Bronchial epithelial cell (primary cell): Measurements from ENCODE around the gene RBM25. TPM values are rescaled to one million over a fixed set of nuclear protein-coding genes. Genes with fewer than 3 reads are reported as not detected.

ENCODE experiments used
- DNase-seq: peaks from one replicate; pipeline ENCODE4 v3.0.0-alpha.2; 2010; ENCODE audit warnings: low read depth
- FAIRE-seq: peaks from 2 replicates; lab custom pipeline; 2011; peaks lifted over from hg19 to GRCh38; lab: Jason Lieb, UNC
- H3K27me3 ChIP-seq: 2 replicates; pipeline ENCODE4 v1.5.1; 2011; ENCODE audit warnings: low read length; ENCODE audit not compliant: control insufficient read depth, insufficient read depth
- H3K36me3 ChIP-seq: 2 replicates; pipeline ENCODE4 v1.5.1; 2011; ENCODE audit warnings: low read length; ENCODE audit not compliant: control insufficient read depth, insufficient read depth
- H3K4me3 ChIP-seq: 2 replicates; pipeline ENCODE4 v1.5.1; 2011; ENCODE audit warnings: mild to moderate bottlenecking, low read depth, low read length, control low read depth
- CTCF ChIP-seq: IDR thresholded peaks from 2 replicates; pipeline ENCODE4 v1.5.1; 2011; ENCODE audit warnings: mild to moderate bottlenecking, moderate library complexity, low read length, control low read depth, inconsistent platforms; ENCODE audit not compliant: insufficient read depth, severe bottlenecking
- total RNA-seq: library from RNA; depleted of rRNA; stranded (reverse); fragments of >200 nt; gene quantifications from 2 replicates; pipeline ENCODE4 v1.2.1, GENCODE V29; 2014

Gene RBM25
- total RNA-seq, 1 donor from 2014 or later, result 20.5 TPM

GRCh38 chr14:73145371-73145770 lies 87.0 kb downstream of the RBM25 start:
- Histone ChIP-seq H3K4me3 (no peak overlapping the region), H3K36me3 (peaks cover 12% of the 10 kb centered on the region), H3K27me3 (no peaks in the 10 kb centered on the region)
- FAIRE-seq, result no peak
- no peak for TF ChIP-seq CTCF
- DNase-seq, result no peak

- no peak for TF ChIP-seq CTCF
- FAIRE-seq (no peak), DNase-seq (no peak)
- H3K27me3 ChIP-seq, result no peaks in the 10 kb centered on the region
- H3K4me3 ChIP-seq, result no peak overlapping the region
- peaks cover 10% of the 10 kb centered on the region for H3K36me3 ChIP-seq
Measured at GRCh38 chr14:73146111-73146510, 87.8 kb downstream of the RBM25 start.

- Histone ChIP-seq H3K4me3 (no peak overlapping the region), H3K27me3 (no peaks in the 10 kb centered on the region), H3K36me3 (peaks cover 10% of the 10 kb centered on the region)
- no peak for TF ChIP-seq CTCF
- DNase-seq, result no peak
- no peak for FAIRE-seq
Measured at GRCh38 chr14:73149753-73150152, 91.4 kb downstream of the RBM25 start.

- no peak overlapping the region for H3K4me3 ChIP-seq
- DNase-seq (no peak), FAIRE-seq (no peak)
- H3K27me3 ChIP-seq, result no peaks in the 10 kb centered on the region
- peaks cover 10% of the 10 kb centered on the region for H3K36me3 ChIP-seq
- TF ChIP-seq CTCF, result no peak
Measured at GRCh38 chr14:73153272-73153671, 94.9 kb downstream of the RBM25 start.

GRCh38 chr14:73162251-73162650 lies 103.9 kb downstream of the RBM25 start:
- Histone ChIP-seq H3K36me3 (peaks cover 10% of the 10 kb centered on the region), H3K27me3 (no peaks in the 10 kb centered on the region), H3K4me3 (no peak overlapping the region)
- DNase-seq, result no peak
- TF ChIP-seq CTCF, result no peak
- FAIRE-seq, result no peak

GRCh38 chr14:73166399-73166798 lies 108.1 kb downstream of the RBM25 start:
- Histone ChIP-seq H3K36me3 (peaks cover 21% of the 10 kb centered on the region), H3K27me3 (no peaks in the 10 kb centered on the region), H3K4me3 (no peak overlapping the region)
- FAIRE-seq (no peak), DNase-seq (peak; percentile 65)
- TF ChIP-seq CTCF, result no peak
